SJSA1 (cell line): Measurements from ENCODE around the gene ELF5. TPM values are rescaled to one million over a fixed set of nuclear protein-coding genes. Genes with fewer than 3 reads are reported as not detected.

ENCODE experiments used
- total RNA-seq: library from RNA; depleted of rRNA; stranded (reverse); fragments of >200 nt; shearing (Covaris generic); gene quantifications from 2 replicates; pipeline ENCODE4 v1.2.3, GENCODE V29; 2014; rRNA removed

ELF5 gene
- total RNA-seq, 1 experiment from 2014 or later = not detected

Other genes with a start within 250 kb of the ELF5 start
- 0.09 and 0.53 TPM in 2 replicates for gene ABTB2, start 155.8 kb downstream of the ELF5 start, total RNA-seq
- gene CAT, start 74.9 kb downstream of the ELF5 start, total RNA-seq = 38.8 and 53.9 TPM in 2 replicates
- 0.22 TPM in 1 of 2 replicates, not detected in the other for gene EHF, start 107.3 kb upstream of the ELF5 start, total RNA-seq